GM19455 (cell line): Measurements from ENCODE around the gene NDUFS5.
"Not testable (repeated sequence)": the region's sequence is repeated elsewhere in the genome, so short reads cannot be mapped to it uniquely, and the experiment has no call there.

Experiments used
- ATAC-seq: cut with Tn5 transposase; IDR thresholded peaks from one replicate; pipeline ENCODE4 v1.9.1; 2021; ENCODE audit not compliant: unreplicated experiment

NDUFS5 gene

GRCh38 chr1:39014956-39015355 lies 11.2 kb upstream of the NDUFS5 start:
- ATAC-seq: not testable (repeated sequence)

GRCh38 chr1:39016604-39017171 lies 9.5 kb upstream of the NDUFS5 start:
- ATAC-seq: no peak

- ATAC-seq: no peak
These were observed 8.9 kb upstream of the NDUFS5 start for GRCh38 chr1:39017266-39017665.

- not testable (repeated sequence) for ATAC-seq
These were observed 5.7 kb upstream of the NDUFS5 start for GRCh38 chr1:39020494-39020893.

GRCh38 chr1:39021426-39021825 lies 4.7 kb upstream of the NDUFS5 start:
- no peak for ATAC-seq

- ATAC-seq: no peak
These were observed 3.0 kb upstream of the NDUFS5 start for GRCh38 chr1:39023140-39023539.

- no peak for ATAC-seq
These were observed 837 bp downstream of the NDUFS5 start for GRCh38 chr1:39026866-39027507.

GRCh38 chr1:39034114-39034654 lies 8.0 kb downstream of the NDUFS5 start:
- no peak for ATAC-seq

- ATAC-seq: no peak
These were observed 10.5 kb downstream of the NDUFS5 start for GRCh38 chr1:39036678-39037077.

- ATAC-seq: no peak
These were observed 17.4 kb downstream of the NDUFS5 start for GRCh38 chr1:39043513-39043912.

GRCh38 chr1:39044762-39045161 lies 18.6 kb downstream of the NDUFS5 start:
- no peak for ATAC-seq

- no peak for ATAC-seq
These were observed 19.1 kb downstream of the NDUFS5 start for GRCh38 chr1:39045231-39045630.

GRCh38 chr1:39046613-39047210 lies 20.6 kb downstream of the NDUFS5 start:
- ATAC-seq: no peak

- no peak for ATAC-seq
These were observed 21.5 kb downstream of the NDUFS5 start for GRCh38 chr1:39047374-39048229.

GRCh38 chr1:39048745-39049370 lies 22.7 kb downstream of the NDUFS5 start:
- no peak for ATAC-seq

GRCh38 chr1:39050001-39050400 lies 23.9 kb downstream of the NDUFS5 start:
- no peak for ATAC-seq

- not testable (repeated sequence) for ATAC-seq
These were observed 25.2 kb downstream of the NDUFS5 start for GRCh38 chr1:39051193-39051850.

- ATAC-seq: no peak
These were observed 25.8 kb downstream of the NDUFS5 start for GRCh38 chr1:39051956-39052355.

- not testable (repeated sequence) for ATAC-seq
These were observed 29.1 kb downstream of the NDUFS5 start for GRCh38 chr1:39055213-39055710.

GRCh38 chr1:39061516-39061915 lies 35.4 kb downstream of the NDUFS5 start:
- ATAC-seq: not testable (repeated sequence)
